HG02973 (cell line): Measurements from ENCODE around the gene AP3B1.
A peak's percentile ranks its signal among the peaks of the same experiment; 100 is the strongest.

Experiments
- ATAC-seq: cut with Tn5 transposase; IDR thresholded peaks from one replicate; pipeline ENCODE4 v1.9.1; 2021; ENCODE audit warnings: moderate library complexity; ENCODE audit not compliant: unreplicated experiment

Gene AP3B1, protein sequence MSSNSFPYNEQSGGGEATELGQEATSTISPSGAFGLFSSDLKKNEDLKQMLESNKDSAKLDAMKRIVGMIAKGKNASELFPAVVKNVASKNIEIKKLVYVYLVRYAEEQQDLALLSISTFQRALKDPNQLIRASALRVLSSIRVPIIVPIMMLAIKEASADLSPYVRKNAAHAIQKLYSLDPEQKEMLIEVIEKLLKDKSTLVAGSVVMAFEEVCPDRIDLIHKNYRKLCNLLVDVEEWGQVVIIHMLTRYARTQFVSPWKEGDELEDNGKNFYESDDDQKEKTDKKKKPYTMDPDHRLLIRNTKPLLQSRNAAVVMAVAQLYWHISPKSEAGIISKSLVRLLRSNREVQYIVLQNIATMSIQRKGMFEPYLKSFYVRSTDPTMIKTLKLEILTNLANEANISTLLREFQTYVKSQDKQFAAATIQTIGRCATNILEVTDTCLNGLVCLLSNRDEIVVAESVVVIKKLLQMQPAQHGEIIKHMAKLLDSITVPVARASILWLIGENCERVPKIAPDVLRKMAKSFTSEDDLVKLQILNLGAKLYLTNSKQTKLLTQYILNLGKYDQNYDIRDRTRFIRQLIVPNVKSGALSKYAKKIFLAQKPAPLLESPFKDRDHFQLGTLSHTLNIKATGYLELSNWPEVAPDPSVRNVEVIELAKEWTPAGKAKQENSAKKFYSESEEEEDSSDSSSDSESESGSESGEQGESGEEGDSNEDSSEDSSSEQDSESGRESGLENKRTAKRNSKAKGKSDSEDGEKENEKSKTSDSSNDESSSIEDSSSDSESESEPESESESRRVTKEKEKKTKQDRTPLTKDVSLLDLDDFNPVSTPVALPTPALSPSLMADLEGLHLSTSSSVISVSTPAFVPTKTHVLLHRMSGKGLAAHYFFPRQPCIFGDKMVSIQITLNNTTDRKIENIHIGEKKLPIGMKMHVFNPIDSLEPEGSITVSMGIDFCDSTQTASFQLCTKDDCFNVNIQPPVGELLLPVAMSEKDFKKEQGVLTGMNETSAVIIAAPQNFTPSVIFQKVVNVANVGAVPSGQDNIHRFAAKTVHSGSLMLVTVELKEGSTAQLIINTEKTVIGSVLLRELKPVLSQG

DNA sequence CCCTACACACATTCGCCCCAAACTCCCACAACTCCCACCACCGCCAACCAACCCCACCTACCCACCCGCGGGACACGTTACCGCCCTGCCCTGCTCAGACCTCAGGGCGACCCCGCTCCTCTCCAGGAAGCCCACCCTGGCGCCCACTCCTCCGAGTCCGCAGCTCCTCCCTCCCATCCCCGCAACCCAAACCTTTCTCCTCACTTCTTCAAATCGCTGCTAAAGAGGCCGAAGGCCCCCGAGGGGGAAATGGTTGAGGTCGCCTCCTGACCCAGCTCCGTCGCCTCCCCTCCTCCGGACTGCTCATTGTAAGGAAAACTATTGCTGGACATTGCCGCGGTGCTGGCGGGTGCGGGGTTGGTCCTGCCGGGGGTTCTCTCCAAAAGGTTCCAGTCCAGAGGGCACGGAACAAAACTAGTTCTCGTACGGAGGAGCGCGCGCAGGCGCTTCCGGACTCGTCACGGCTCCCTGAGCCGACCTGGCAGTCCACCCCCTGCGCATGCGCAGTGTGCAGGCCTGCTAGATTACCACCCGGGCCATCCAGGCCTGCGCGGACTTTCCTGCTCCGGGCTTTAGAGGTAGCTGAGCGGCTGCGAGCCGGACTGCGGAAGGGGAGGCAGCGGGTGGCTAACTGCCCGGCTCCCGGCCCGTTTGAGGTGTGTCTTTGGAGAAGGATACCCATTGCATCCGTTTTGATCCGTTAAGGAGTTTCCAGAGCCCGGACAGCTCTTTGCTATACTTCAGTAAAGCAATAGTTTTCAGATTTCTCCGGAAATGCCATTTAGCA lies at the start of gene AP3B1:
AP3B1 (minus strand) TSS at position 451 of the 787 bp plus-strand sequence; CDS start at position 332, 119 bp downstream.
- ATAC-seq: peak; percentile 81

DNA sequence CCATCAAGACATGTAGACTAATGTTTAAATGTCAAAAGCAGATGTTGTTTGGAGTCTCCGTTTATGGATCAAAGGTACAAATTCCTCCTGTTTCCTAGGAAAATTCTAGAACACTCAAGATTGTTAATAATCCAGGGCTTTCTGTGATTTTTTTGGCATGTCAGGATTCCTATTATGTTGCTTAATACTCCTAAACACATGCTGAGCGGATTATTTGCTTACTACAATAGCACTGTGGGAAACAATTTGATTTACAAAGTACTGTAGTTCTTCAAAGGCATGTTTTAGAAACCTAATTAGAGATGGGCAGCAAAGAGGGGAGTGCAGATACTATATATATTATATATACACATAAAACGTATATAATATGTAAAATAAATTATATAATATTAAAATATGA lies 46.9 kb upstream of the AP3B1 start:
- ATAC-seq: no peak

DNA sequence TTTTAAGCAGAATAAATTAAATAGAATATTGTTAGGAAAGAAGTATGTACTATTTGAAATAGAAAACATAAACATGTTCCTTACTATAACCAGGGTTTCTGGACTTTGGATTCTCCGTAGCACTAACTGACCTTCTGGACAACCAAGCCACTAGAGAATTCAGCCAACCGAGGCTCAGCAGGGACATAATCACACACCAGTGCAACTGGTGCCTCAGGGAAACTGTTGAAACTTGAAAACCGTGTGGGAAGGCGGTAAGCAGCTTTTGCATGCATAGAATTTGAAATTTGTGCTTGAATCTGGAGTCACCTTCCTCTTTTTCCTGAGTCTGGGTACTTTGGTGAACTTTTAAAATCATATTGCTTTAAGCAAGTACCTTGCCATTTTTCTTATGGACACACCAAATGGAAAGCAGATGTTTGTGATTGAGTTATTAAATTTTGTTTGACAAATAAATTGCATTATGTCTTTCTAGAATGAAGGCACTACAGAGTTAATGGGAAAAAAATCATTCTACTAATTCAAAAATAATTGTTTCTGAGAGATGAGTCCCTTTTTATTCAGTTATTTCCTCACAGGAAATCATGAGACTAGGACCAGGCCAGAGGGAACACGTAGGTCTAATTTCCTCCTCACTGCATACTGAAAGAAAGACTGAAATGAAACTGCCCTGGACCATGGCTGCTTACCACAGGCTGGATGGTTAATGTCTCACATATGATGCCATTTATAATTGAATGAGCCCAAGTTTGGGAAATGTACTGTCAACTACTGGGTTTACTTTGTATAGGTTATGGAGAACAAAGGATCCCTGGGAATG lies 45.3 kb upstream of the AP3B1 start:
- ATAC-seq: no peak

DNA sequence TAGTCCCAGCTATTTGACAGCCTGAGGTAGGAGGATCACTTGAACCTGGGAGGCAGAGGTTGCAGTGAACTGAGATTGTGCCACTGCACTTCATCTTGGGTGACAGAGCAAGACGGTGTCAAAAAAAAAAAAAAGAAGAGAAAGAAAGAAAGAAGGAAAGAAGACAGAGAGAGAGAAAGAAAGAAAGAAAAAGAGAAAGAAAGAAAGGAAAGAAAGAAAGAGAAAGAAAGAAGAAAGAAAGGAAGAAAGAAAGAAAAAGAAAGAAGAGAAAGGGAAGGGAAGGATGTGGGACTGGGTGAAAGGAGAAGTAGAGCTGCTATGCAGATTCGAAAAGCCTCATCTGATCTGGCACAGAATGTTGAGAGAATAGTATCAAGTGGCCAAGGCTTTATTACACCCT lies 42.2 kb upstream of the AP3B1 start:
- no peak for ATAC-seq

DNA sequence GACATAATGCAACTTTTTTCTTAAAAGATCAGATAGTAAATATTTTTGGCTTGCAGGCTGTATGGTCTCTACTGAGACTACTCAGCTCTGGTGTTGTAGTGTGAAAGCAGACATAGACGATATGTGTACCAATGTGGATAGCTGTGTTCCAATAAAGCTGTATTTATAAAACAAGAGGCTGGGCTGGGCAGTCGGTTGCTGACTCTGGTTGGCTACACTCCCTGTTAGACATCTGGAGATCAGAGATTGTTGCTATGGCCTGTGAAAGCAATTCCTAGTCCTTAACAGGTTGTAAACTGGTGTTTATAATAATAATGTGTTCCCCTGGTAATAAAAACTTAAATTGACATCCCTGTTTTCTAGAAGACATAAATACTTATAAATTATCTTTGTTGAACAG lies 41.5 kb upstream of the AP3B1 start:
- no peak for ATAC-seq

DNA sequence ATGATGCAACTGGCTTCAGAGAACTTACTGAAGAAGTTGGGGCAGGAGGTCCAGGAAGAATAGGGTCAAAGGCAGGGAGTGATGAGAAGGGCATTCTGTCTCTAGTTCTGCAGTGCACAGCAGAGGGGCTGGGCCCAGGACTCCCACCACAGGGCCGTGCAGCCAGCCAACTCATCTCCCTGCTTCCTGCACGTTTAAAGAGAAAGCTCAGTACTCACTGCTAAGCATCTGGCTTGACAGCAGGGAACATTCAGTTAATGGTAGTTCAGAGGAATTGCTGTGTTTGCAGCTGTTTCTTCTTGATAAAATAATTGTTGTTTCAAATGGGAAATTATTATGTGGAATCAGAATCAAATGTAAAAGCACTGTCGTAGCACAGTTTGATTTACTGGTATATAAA lies 40.3 kb upstream of the AP3B1 start:
- ATAC-seq: no peak

DNA sequence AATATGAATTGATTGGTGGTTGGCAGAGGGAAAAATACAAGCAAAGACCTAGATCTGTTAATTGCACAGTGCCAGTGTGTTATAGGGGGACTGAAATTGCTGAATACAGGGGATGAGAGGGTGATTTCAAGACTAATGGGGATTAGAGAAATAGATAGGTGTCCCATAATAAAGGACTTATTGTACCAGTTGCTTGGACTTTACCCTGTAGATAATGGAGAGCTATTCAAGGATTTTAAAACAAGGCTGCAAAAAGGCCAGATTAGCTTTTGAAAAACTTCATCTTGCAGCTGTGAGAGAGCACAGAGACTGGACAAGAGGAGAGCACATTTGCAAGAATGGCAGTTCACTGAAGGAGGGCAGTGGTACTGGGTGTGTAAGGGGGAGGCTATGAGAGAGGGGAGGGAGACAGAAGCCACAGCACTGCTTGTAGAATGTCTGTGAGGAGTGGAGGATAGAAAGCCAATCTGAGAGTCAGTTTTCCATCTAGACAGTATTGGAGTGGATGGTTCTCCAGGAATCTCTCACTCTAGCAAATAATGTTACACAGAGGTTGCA lies 37.1 kb upstream of the AP3B1 start:
- ATAC-seq: no peak

DNA sequence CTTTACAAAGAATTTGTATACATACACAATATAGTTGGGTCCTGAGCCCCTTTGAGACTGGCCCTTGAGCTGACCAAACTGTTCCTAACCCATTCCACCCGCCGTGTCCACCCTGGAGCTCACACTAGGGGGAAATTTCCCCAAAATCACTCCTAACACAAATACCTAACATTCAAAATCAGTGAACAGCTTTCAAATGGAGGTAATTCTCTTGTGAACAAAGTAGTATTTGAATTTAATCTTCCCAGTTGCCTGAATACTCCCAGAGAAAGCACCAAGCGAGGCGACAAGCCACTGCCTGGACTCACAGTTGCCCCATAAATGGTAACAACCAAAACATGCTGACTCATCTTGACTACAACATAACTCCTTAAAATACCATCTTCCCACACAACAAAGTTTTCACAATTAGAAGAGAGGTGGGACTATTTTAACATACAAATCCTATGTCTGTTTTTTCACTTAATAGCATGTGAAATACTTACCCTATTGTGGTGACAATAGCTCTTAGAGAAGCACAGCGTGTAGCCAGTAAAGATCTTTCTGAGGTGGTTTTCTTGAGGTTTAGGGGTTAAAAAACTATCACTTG lies 34.2 kb upstream of the AP3B1 start:
- ATAC-seq: no peak

DNA sequence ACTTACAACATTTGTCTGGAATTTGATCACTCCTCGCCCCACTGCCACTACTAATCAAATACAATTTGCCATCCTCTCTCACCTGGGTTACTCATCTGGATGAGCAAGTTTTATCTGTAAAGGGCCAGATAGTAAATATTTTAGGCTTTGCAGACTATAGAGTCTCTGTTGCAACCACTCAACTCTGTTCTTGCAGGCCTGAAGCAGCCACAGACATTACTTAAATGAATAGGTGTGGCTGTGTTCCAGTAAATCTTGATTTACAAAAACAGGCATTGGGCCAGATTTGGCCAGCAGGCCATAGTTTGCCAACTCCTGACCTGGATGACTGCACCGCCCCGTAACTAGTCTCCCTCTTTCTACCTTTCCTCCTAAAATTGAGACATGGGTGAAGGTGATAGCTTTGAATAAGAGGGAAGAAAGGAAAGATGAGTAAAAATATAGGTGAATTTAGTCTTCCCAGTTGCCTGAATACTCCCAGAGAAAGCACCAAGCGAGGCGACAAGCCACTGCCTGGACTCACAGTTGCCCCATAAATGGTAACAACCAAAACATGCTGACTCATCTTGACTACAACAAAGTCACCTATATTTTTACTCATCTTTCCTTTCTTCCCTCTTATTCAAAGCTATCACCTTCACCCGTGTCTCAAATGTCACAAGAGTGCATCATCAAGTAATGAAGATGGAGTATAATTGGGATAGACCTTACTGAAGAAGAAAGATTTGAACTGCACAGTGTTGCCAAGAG lies 33.4 kb upstream of the AP3B1 start:
- no peak for ATAC-seq

DNA sequence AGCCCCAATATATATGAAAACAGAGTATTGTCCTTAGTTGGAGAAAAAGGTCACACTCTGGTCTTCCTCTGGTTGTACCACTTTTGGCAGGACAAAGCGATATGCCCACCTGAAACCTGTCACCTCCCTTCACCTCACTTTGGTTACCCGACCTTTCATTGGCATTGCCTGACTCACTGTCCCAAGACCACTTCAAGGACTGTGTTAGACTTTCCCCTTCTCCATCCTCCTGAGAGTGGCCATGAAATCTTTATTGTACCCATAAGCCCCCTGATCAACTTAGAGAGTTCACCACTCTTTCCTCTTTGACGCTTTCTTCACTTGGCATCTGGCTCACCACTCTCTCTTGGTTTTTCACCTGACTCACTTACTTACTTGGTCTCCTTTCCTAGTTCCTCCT lies 32.4 kb upstream of the AP3B1 start:
- no peak for ATAC-seq

DNA sequence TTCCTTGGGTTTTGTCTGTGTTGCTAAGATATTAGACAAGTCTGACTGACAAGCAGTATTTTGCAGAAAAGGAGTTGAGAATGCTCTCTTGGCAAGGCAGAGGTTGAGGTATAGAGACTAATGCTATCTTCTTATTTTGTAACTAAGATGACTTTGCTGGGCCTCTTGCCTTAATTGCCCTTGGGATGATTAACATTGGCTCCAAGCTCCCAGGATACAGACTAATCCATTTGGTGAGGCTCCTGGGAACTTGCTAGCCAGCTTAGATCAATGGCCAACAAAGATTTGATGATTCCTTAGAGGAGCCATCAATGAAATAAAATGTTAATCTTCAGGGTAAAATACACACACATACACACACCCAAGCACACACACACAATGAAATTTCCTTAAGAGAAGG lies 28.7 kb upstream of the AP3B1 start:
- no peak for ATAC-seq

DNA sequence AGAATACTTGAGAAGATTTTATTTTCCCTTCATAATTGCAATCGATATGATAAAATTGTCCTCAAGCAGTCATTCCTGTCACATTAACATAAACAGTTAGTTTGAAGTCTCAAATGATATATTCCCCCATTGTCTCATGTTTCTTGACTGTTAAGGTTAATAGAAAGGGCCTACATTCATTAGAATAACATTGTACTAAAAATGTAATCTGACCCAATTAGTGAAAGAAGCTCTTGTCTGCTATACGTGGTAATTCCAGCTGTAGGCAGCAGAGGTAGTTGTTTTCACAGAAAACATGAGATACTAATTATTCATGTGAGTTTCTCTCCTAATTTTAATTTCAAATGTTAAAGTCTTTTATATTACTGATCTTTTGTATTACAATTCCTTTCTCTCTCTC lies 25.9 kb upstream of the AP3B1 start:
- ATAC-seq: no peak

DNA sequence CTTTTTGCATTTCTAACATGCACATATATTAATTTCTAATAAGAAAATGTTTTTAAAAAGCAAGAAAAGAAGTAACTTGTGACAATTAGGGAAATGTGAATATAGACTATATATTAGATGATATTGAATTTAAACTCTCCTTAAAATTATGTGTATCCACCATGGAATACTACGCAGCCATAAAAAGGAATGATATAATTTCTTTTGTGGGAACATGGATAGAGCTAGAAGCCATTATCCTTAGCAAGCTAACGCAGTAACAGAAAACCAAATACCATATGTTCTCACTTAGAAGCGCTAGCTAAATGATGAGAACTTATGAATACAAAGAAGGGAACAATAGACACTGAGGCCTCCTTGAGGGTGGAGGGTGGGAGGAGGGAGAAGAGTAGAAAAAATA lies 23.8 kb upstream of the AP3B1 start:
- no peak for ATAC-seq

DNA sequence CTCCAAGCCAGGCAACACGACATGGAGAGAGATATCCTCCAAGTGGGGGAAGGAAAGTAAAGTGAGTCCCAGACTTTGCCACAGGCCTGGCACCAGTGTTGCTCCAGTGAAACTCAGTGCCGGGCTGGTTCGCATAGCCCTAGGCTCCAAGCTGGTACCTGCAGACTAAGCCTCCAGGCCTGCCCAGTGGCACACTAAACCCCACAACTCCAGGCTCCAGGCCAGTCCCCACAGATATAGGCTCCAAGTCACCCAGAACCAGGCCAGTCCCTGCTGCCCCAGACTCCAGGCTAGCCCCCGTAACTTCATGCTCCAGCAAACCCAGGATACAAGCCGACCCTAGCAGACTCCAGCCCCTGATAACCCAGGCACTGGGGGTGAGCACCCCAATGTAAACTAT lies 23.0 kb upstream of the AP3B1 start:
- ATAC-seq: no peak

DNA sequence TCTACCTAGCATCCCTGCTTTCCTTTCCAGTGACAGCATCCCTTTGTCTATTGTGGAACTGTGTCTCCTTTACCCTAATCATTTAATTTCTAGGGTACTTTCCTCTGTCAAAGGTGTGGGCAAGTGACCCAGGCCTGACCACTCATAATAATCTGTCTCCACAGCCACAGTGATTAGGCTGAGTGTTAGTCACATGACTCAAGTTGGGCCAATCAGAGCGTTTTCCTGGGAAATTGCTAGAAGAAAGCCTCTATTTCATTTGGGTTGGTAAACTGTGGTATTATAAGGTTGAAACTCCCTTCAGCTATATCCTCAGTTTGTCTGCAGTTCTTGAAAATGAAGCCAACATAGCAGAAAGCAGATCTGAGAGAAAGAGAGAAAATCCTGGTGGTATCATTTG lies 14.2 kb upstream of the AP3B1 start:
- ATAC-seq: no peak

DNA sequence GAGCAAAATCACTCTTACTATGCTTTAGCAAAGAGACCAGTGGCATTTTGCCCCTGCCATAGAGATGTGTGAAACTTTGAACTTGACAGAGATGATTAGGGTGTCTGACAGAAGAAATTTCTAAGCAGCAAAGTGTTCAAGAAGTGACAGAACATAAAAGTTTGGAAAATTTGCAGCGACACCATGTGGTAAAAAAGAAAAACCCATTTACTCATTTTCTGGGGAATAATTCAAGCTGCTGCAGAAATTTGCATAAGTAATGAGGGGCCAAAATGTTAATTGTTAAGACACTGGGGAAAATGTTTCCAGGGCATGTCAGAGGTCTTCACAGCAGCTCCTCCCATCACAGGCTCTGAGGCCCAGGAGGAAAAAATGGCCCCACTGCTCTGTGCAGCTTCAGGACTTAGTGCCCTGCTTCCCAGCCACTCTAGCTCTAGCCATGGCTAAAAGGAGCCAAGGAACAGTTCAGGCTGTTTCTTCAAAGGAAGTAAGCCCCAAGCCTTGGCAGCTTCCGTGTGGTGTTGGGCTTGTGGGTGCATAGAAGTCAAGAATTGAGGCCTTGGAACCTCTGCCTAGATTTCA lies 6.1 kb upstream of the AP3B1 start:
- ATAC-seq: no peak

DNA sequence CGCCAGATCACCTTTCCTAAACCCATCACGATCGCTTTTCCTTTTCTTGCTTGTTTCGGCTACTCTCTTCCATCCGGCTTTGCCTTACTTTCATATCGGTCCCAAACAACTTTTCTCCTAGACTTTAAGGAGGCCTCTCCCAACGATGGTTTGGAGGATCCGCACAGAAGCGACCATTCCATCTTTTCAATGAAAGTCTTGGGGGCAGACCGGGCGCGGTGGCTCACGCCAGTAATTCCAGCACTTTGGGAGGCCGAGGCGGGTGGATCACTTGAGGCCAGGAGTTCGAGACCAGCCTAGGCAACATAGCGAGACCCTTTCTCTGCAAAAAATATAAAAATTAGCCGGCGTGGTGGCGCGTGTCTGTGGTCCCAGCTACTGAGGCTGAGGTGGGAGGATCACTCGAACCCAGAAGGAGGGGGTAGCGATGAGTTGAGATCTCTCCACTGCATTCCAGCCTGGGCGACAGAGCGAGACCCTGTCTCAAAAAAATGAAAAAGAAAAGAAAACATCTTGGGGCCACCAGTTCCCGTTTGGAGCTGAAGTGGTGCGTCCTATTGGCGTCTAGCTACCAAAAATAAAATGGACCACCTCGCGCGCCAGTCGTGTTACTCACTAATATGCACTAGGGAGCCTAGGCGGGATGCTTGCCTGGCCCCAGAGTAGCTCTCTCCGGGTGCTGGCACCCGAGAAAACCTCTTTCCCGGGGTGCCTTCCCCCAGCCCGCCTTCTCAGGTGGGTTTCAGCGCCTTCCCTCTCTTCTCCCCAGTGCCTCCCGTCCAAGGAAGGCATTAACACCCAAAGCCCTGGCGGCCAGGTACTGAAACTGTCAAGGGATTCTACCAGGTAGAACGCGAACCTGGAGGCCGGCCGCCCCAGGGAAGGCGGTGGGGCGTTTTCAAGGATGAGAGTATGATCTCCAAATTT lies 800 bp upstream of the AP3B1 start:
- ATAC-seq: peak; percentile 30
